Suppressor macrophage (primary cell): ENCODE measurements around the gene WDR77.

Source experiments
- DNase-seq, 4 experiments: peaks; one replicate each; pipeline ENCODE4 v3.0.0-alpha.2; 2020 to 2022

The WDR77 gene

GRCh38 chr1:111468717-111469100 is 19.7 kb upstream of the WDR77 start:
- no peak for DNase-seq

- DNase-seq: peak; percentile 49 to 72 (median 68)
These were observed 19.0 kb upstream of the WDR77 start for GRCh38 chr1:111467865-111468716.

- no peak for DNase-seq
These were observed 17.4 kb upstream of the WDR77 start for GRCh38 chr1:111466480-111466879.

GRCh38 chr1:111465754-111466153 is 16.7 kb upstream of the WDR77 start:
- DNase-seq: no peak

GRCh38 chr1:111463029-111463683 is 14.1 kb upstream of the WDR77 start:
- no peak for DNase-seq

GRCh38 chr1:111462370-111463028 is 13.4 kb upstream of the WDR77 start:
- no peak for DNase-seq

GRCh38 chr1:111461765-111462164 is 12.7 kb upstream of the WDR77 start:
- no peak for DNase-seq

GRCh38 chr1:111455642-111456031 is 6.6 kb upstream of the WDR77 start:
- no peak for DNase-seq

GRCh38 chr1:111454859-111455641 is 6.0 kb upstream of the WDR77 start:
- no peak for DNase-seq

GRCh38 chr1:111453706-111454105 is 4.7 kb upstream of the WDR77 start:
- DNase-seq: no peak

GRCh38 chr1:111452581-111452980 is 3.5 kb upstream of the WDR77 start:
- no peak for DNase-seq

GRCh38 chr1:111450185-111450584 is 1.1 kb upstream of the WDR77 start:
- no peak for DNase-seq

GRCh38 chr1:111449703-111450017 is 604 bp upstream of the WDR77 start:
- no peak for DNase-seq

- no peak for DNase-seq
These were observed 556 bp downstream of the WDR77 start for GRCh38 chr1:111448482-111448917.

- no peak for DNase-seq
These were observed 1.8 kb downstream of the WDR77 start for GRCh38 chr1:111446967-111447892.

GRCh38 chr1:111446546-111446945 is 2.5 kb downstream of the WDR77 start:
- no peak for DNase-seq

GRCh38 chr1:111444031-111444430 is 5.0 kb downstream of the WDR77 start:
- DNase-seq: no peak

- no peak for DNase-seq
These were observed 6.6 kb downstream of the WDR77 start for GRCh38 chr1:111442457-111442856.

GRCh38 chr1:111441573-111442192 is 7.4 kb downstream of the WDR77 start:
- DNase-seq: peak; percentile 8 to 52 (median 24)

- DNase-seq: no peak
These were observed 9.3 kb downstream of the WDR77 start for GRCh38 chr1:111439461-111440351.
